PC-3 (cell line): ENCODE data around the gene PKDREJ. TPM values are rescaled to one million over a fixed set of nuclear protein-coding genes. Genes with fewer than 3 reads are reported as not detected.

ENCODE experiments used
- ATAC-seq: fragments of 200-7000 bp; cut with Tn5 transposase; 2 replicates; pipeline ENCODE4 v1.9.1; 2020; ENCODE audit warnings: mild to moderate bottlenecking, moderate library complexity
- BruUV-seq: library from RNA; stranded (reverse); fragments of 400-500 nt; replicated peaks from 2 replicates; lab custom pipeline; 2021; lab: Mats Ljungman, UMichigan
- CTCF ChIA-PET: fragments of 300-600 bp; sonication (Branson Sonifier 250); formaldehyde crosslinking; loops from one replicate; lab custom pipeline; 2022; ENCODE audit warnings: antibody characterized with exemption; lab: Charles Lee
- POLR2A ChIA-PET: fragments of 300-600 bp; sonication (Branson Sonifier 250); formaldehyde crosslinking; loops from one replicate; lab custom pipeline; 2022; ENCODE audit warnings: antibody characterized with exemption; ENCODE audit not compliant: unreplicated experiment; lab: Charles Lee
- DNase-seq: peaks from one replicate; pipeline ENCODE4 v3.0.0-alpha.2; 2015
- H2AFZ ChIP-seq: fragments of 300-600 bp; sonication (generic); 2 replicates; pipeline ENCODE4 v1.6.0; 2016; ENCODE audit warnings: antibody characterized with exemption, low read length
- H3F3A ChIP-seq: fragments of 300-600 bp; sonication (generic); one replicate; pipeline ENCODE4 v1.6.0; 2017; ENCODE audit warnings: antibody characterized with exemption, low read length, control low read depth, mild to moderate bottlenecking; ENCODE audit not compliant: unreplicated experiment
- H3K27ac ChIP-seq: fragments of 300-600 bp; sonication (generic); 2 replicates; pipeline ENCODE4 v1.5.1; 2016; ENCODE audit warnings: mild to moderate bottlenecking, low read length
- H3K27me3 ChIP-seq: fragments of 300-600 bp; sonication (generic); 2 replicates; pipeline ENCODE4 v1.6.1; 2016; ENCODE audit warnings: low read length, mixed read lengths
- H3K36me3 ChIP-seq: fragments of 300-600 bp; sonication (generic); 2 replicates; pipeline ENCODE4 v1.6.1; 2016; ENCODE audit warnings: low read depth, mixed run types, low read length, mixed read lengths
- H3K4me1 ChIP-seq: fragments of 300-600 bp; sonication (generic); 2 replicates; pipeline ENCODE4 v1.5.1; 2016; ENCODE audit warnings: low read length; ENCODE audit not compliant: insufficient read depth
- H3K4me2 ChIP-seq: fragments of 300-600 bp; sonication (generic); 2 replicates; pipeline ENCODE4 v1.6.0; 2016; ENCODE audit warnings: low read length
- H3K4me3 ChIP-seq: fragments of 300-600 bp; sonication (generic); 2 replicates; pipeline ENCODE4 v1.5.1; 2016; ENCODE audit warnings: mild to moderate bottlenecking, low read length, mixed read lengths
- H3K79me2 ChIP-seq: fragments of 300-600 bp; sonication (generic); 2 replicates; pipeline ENCODE4 v1.6.1; 2017; ENCODE audit warnings: low read length, mixed read lengths
- H3K9ac ChIP-seq: fragments of 300-600 bp; sonication (generic); 2 replicates; pipeline ENCODE4 v1.6.0; 2016; ENCODE audit warnings: mild to moderate bottlenecking, low read length
- H3K9me2 ChIP-seq: fragments of 300-600 bp; sonication (generic); replicated peaks from 2 replicates; pipeline ENCODE4 v1.6.1; 2016; ENCODE audit warnings: mixed run types, low read length, mixed read lengths
- H3K9me3 ChIP-seq: fragments of 300-600 bp; sonication (generic); 2 replicates; pipeline ENCODE4 v1.6.1; 2016; ENCODE audit warnings: low read length, mixed read lengths
- H4K20me1 ChIP-seq: fragments of 300-600 bp; sonication (generic); 2 replicates; pipeline ENCODE4 v1.6.1; 2016; ENCODE audit warnings: low read length, mixed read lengths
- CTCF ChIP-seq: fragments of 300-600 bp; sonication (generic); conservative IDR thresholded peaks from 2 replicates; pipeline ENCODE4 v1.5.1; 2017; ENCODE audit warnings: antibody characterized with exemption, low read depth, mild to moderate bottlenecking, low read length
- EZH2 ChIP-seq: fragments of 300-600 bp; sonication (generic); IDR thresholded peaks from one replicate; pipeline ENCODE4 v1.6.1; 2017; ENCODE audit warnings: antibody characterized with exemption, mild to moderate bottlenecking, low read length; ENCODE audit not compliant: unreplicated experiment
- EZH2phosphoT487 ChIP-seq: fragments of 300-600 bp; sonication (generic); IDR thresholded peaks from 2 replicates; pipeline ENCODE4 v1.6.1; 2018; ENCODE audit warnings: mild to moderate bottlenecking, antibody characterized with exemption, low read length, borderline replicate concordance
- intact Hi-C: fragments of 100-400 bp; cut with micrococcal nuclease; formaldehyde crosslinking; loops from 2 replicates; pipeline ENCODE4 v1.9.0; 2023
- total RNA-seq: library from RNA; depleted of rRNA; stranded (reverse); fragments of >200 nt; gene quantifications from 2 replicates; pipeline ENCODE4 v1.2.3, GENCODE V29; 2014

The PKDREJ gene
- total RNA-seq, 1 experiment from 2014 or later: not detected

- Histone ChIP-seq H2AFZ (no peak overlapping the region), H3K9me2 (no peaks in the 10 kb centered on the region), H3K4me3 (no peak overlapping the region), H3F3A (no peaks in the 10 kb centered on the region), H3K27me3 (no peaks in the 10 kb centered on the region), H3K4me1 (peaks cover 10% of the 10 kb centered on the region), H3K9ac (no peak overlapping the region), H3K4me2 (no peak overlapping the region), H3K9me3 (no peaks in the 10 kb centered on the region), H3K79me2 (peaks cover 4% of the 10 kb centered on the region), H3K27ac (no peak overlapping the region), H3K36me3 (no peaks in the 10 kb centered on the region), H4K20me1 (no peaks in the 10 kb centered on the region)
- BruUV-seq: no TSS peak
- intact Hi-C loops: no loop called here
- no peak for DNase-seq
- POLR2A ChIA-PET: no interaction called here
- TF ChIP-seq EZH2phosphoT487: no peak
- no peak for TF ChIP-seq CTCF
- TF ChIP-seq EZH2: no peak
- ATAC-seq: no peak
- CTCF ChIA-PET: no interaction called here
These were observed 29.0 kb upstream of the PKDREJ start for GRCh38 chr22:46292173-46292572.

- Histone ChIP-seq H3K4me3 (no peak overlapping the region), H3K9ac (no peak overlapping the region), H3K9me2 (no peaks in the 10 kb centered on the region), H3K79me2 (no peaks in the 10 kb centered on the region), H3K36me3 (no peaks in the 10 kb centered on the region), H3K27me3 (no peaks in the 10 kb centered on the region), H4K20me1 (no peaks in the 10 kb centered on the region), H3K27ac (no peak overlapping the region), H3K9me3 (no peaks in the 10 kb centered on the region), H3K4me2 (no peak overlapping the region), H3F3A (no peaks in the 10 kb centered on the region), H3K4me1 (peaks cover 7% of the 10 kb centered on the region), H2AFZ (no peak overlapping the region)
- intact Hi-C loops: no loop called here
- CTCF ChIA-PET: no interaction called here
- no TSS peak for BruUV-seq
- TF ChIP-seq EZH2: no peak
- TF ChIP-seq EZH2phosphoT487: no peak
- no peak for TF ChIP-seq CTCF
- POLR2A ChIA-PET: no interaction called here
- DNase-seq: no peak
- ATAC-seq: no peak
These were observed 28.0 kb upstream of the PKDREJ start for GRCh38 chr22:46290843-46291785.
